Liver (tissue), 9 donors: ENCODE measurements around the gene ALDH16A1. TPM values are rescaled to one million over a fixed set of nuclear protein-coding genes. Genes with fewer than 3 reads are reported as not detected.

Experiments
- DNase-seq: peaks from one replicate; pipeline ENCODE4 v3.0.0-alpha.2; 2017; ENCODE audit warnings: low spot score
- H3K27ac ChIP-seq, 2 donors: one replicate each; pipeline ENCODE4 v1.7.0; 2013; ENCODE audit warnings: inconsistent platforms in 2 of 2, low read length in 2 of 2, control low read depth in 1 of 2, low read depth in 1 of 2, mild to moderate bottlenecking in 1 of 2
- H3K27me3 ChIP-seq, 4 donors: one replicate each; pipeline versions ENCODE4 v1.6.1 to v1.7.0; 2013; ENCODE audit warnings: low read length in 3 of 4, inconsistent platforms in 1 of 4, mild to moderate bottlenecking in 1 of 4, moderate library complexity in 1 of 4; ENCODE audit not compliant: control insufficient read depth in 4 of 4, insufficient read depth in 4 of 4
- H3K36me3 ChIP-seq, 4 donors: one replicate each; pipeline versions ENCODE4 v1.6.1 to v1.7.0; 2013; ENCODE audit warnings: low read length in 3 of 4, mild to moderate bottlenecking in 3 of 4, low read depth in 1 of 4, moderate library complexity in 1 of 4; ENCODE audit not compliant: control insufficient read depth in 4 of 4, insufficient read depth in 3 of 4
- H3K4me1 ChIP-seq, 4 donors: one replicate each; pipeline versions ENCODE4 v1.6.1 to v1.7.0; 2013; ENCODE audit warnings: low read length in 3 of 4, mild to moderate bottlenecking in 3 of 4, moderate library complexity in 1 of 4; ENCODE audit not compliant: control insufficient read depth in 4 of 4, insufficient read depth in 4 of 4
- H3K4me3 ChIP-seq, 3 donors: one replicate each; pipeline versions ENCODE4 v1.6.1 to v1.7.0; 2013; ENCODE audit warnings: low read length in 3 of 3, control low read depth in 1 of 3, low read depth in 1 of 3, mild to moderate bottlenecking in 1 of 3
- H3K9ac ChIP-seq, 2 donors: one replicate each; pipeline ENCODE4 v1.7.0; 2013; ENCODE audit warnings: low read length in 2 of 2, mild to moderate bottlenecking in 2 of 2, moderate library complexity in 2 of 2, control low read depth in 1 of 2, low read depth in 1 of 2
- H3K9me3 ChIP-seq, 4 donors: one replicate each; pipeline versions ENCODE4 v1.6.1 to v1.7.0; 2013; ENCODE audit warnings: low read length in 3 of 4; ENCODE audit not compliant: control insufficient read depth in 4 of 4
- EGR1 ChIP-seq, 2 donors: IDR thresholded peaks; 2 replicates each; pipeline ENCODE4 v1.6.1; 2016 to 2018; ENCODE audit warnings: antibody characterized with exemption in 2 of 2, low read depth in 2 of 2
- FOXA1 ChIP-seq: IDR thresholded peaks from 2 replicates; pipeline ENCODE4 v1.6.1; 2016; ENCODE audit warnings: antibody characterized with exemption
- FOXA2 ChIP-seq: IDR thresholded peaks from 2 replicates; pipeline ENCODE4 v1.6.1; 2016; ENCODE audit warnings: antibody characterized with exemption
- GABPA ChIP-seq, 2 donors: IDR thresholded peaks in 1 of 2; conservative IDR thresholded peaks in 1 of 2; 2 replicates each; pipeline ENCODE4 v1.6.1; 2016; ENCODE audit warnings: antibody characterized with exemption in 2 of 2, mild to moderate bottlenecking in 1 of 2, moderate library complexity in 1 of 2
- HNF4A ChIP-seq, 2 donors: conservative IDR thresholded peaks; 2 replicates each; pipeline ENCODE4 v1.6.1; 2016; ENCODE audit warnings: antibody characterized with exemption in 2 of 2, mild to moderate bottlenecking in 2 of 2
- HNF4G ChIP-seq: IDR thresholded peaks from 2 replicates; pipeline ENCODE4 v1.6.1; 2016; ENCODE audit warnings: antibody characterized with exemption
- JUND ChIP-seq, 2 donors: IDR thresholded peaks; 2 replicates each; pipeline ENCODE4 v1.6.1; 2016; ENCODE audit warnings: antibody characterized with exemption in 2 of 2
- NR2F2 ChIP-seq: IDR thresholded peaks from 2 replicates; pipeline ENCODE4 v1.6.1; 2016; ENCODE audit warnings: antibody characterized with exemption
- RAD21 ChIP-seq, 2 donors: IDR thresholded peaks; 2 replicates each; pipeline ENCODE4 v1.6.1; 2016; ENCODE audit warnings: antibody characterized with exemption in 2 of 2, mild to moderate bottlenecking in 2 of 2
- RXRA ChIP-seq, 2 donors: IDR thresholded peaks; 2 replicates each; pipeline ENCODE4 v1.6.1; 2017 to 2018; ENCODE audit warnings: antibody characterized with exemption in 2 of 2, mild to moderate bottlenecking in 1 of 2
- SP1 ChIP-seq: IDR thresholded peaks from 2 replicates; pipeline ENCODE4 v1.6.1; 2018; ENCODE audit warnings: antibody characterized with exemption, mild to moderate bottlenecking
- TAF1 ChIP-seq: conservative IDR thresholded peaks from 2 replicates; pipeline ENCODE4 v1.6.1; 2016; ENCODE audit warnings: antibody characterized with exemption, mild to moderate bottlenecking
- YY1 ChIP-seq: IDR thresholded peaks from 2 replicates; pipeline ENCODE4 v1.6.1; 2016; ENCODE audit warnings: antibody characterized with exemption, mild to moderate bottlenecking
- WGBS: extraction: QIAGEN DNeasy Blood & Tissue Kit; methylation state at CpG from one replicate; pipeline ENCODE4 v1.1.7; 2013; 5-methylcytosine and 5-hydroxymethylcytosine counted together
- polyA plus RNA-seq, 2 donors: library from polyadenylated mRNA; stranded (reverse) in 1 of 2; unstranded in 1 of 2; fragments of 200-250 nt in 1 of 2; fragments of >200 nt in 1 of 2; fragmentation: Nextera tagmentation in 1 of 2; extraction: Ambion mirVana in 1 of 2; gene quantifications; one replicate each; pipeline versions ENCODE4 v1.2.1 to v1.2.3, GENCODE V29; 2013 to 2015
- total RNA-seq, 2 donors: library from RNA; depleted of rRNA; stranded (reverse); fragments of >200 nt; gene quantifications; one replicate each; pipeline ENCODE4 v1.2.3, GENCODE V29; 2014
- TF ChIP-seq, protein P1 (sequence below): IDR thresholded peaks from 2 replicates; pipeline ENCODE4 v1.6.1; 2016; ENCODE audit warnings: antibody characterized with exemption
- TF ChIP-seq, protein P2 (sequence below): IDR thresholded peaks from 2 replicates; pipeline ENCODE4 v1.6.1; 2016; ENCODE audit warnings: antibody characterized with exemption
- TF ChIP-seq, protein P3 (sequence below): IDR thresholded peaks from 2 replicates; pipeline ENCODE4 v1.6.1; 2016; ENCODE audit warnings: antibody characterized with exemption
- TF ChIP-seq, protein P4 (sequence below): fragments of 150-350 bp; IDR thresholded peaks from 2 replicates; pipeline ENCODE4 v1.5.1; 2017; ENCODE audit warnings: improper control_type of control experiment, low read depth, low read length; ENCODE audit not compliant: missing input control
- TF ChIP-seq, protein P5 (sequence below): IDR thresholded peaks from 2 replicates; pipeline ENCODE4 v1.6.1; 2016; ENCODE audit warnings: antibody characterized with exemption, mild to moderate bottlenecking
- donor health status: healthy.
- donor health status: healthy.
- donor health status: healthy.
- donor health status: healthy.
- donor health status: healthy.

ALDH16A1 gene
- total and polyA plus RNA-seq, 4 donors, result 5.2 to 35.8 (median 21.5) TPM

DNA sequence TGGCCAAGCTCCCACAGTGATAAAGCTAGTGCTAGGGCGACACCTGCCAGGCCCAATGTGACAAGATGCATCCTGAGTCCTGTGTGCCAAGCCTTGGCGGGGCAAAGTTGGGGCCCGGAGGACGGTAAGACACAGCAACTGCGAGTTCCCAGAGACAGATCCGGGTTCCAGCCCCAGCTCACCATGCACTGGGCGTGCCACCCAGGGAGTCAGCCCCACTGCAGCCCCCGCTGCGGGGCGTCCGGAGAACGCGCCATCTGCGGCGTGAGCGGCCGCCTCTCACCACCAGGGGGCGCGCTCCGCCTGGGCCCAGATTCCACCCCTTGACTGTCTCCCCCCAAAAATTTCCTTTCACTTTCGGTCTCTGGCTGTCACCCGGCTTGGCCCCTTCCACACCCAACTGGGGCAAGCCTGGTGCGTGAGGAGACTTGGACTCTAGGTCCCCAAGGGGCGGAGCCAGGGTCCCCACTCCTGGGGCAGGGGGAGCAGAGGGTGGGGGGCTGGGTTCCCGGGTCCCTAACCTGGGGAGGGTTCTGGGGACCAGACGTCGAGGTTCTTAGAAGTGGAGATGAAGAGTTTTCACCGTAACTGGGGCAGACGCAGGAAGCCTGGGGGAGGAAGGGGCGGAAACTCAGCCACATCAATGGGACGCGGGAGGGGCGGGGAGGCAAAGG is 21.0 kb downstream of the ALDH16A1 start, which contains the start of gene FLT3LG:
TSS of gene FLT3LG (plus strand) at position 348 of the 674 bp plus-strand sequence. CDS start 425 bp downstream, outside the sequence.
- Histone ChIP-seq H3K36me3 (no peaks in the 10 kb centered on the region), H3K4me1 (peaks cover 0 to 11% (median 6%) of the 10 kb centered on the region in 4 donors), H3K4me3 (peak within 1 kb of the TSS; percentile 62 to 85 (median 78)), H3K9ac (peak within 1 kb of the TSS in 1 of 2 donors; percentile 83), H3K27ac (peak within 1 kb of the TSS; percentile 72 to 79), H3K27me3 (no peaks in the 10 kb centered on the region), H3K9me3 (no peaks in the 10 kb centered on the region)
- TF ChIP-seq FOXA1 (peak; percentile 24), JUND (IDR thresholded peaks at IDR 0.05) (no peak), GABPA (IDR thresholded peaks at IDR 0.05 in 1 of 2, conservative IDR thresholded peaks at IDR 0.05 in 1 of 2) (no peak), HNF4A (conservative IDR thresholded peaks at IDR 0.05) (peak in 1 of 2 donors; percentile 19), HNF4G (no peak), NR2F2 (no peak), SP1 (peak; percentile 42), TAF1 (no peak), RAD21 (IDR thresholded peaks at IDR 0.05) (peak; percentile 71 to 82), RXRA (IDR thresholded peaks at IDR 0.05) (peak in 1 of 2 donors; percentile 10), EGR1 (IDR thresholded peaks at IDR 0.05; ENCODE audit: low read depth in 2 of 2) (no peak), YY1 (peak; percentile 30), FOXA2 (no peak)
- TF ChIP-seq, protein P1, sequence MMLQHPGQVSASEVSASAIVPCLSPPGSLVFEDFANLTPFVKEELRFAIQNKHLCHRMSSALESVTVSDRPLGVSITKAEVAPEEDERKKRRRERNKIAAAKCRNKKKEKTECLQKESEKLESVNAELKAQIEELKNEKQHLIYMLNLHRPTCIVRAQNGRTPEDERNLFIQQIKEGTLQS, result no peak
- TF ChIP-seq, protein P2, sequence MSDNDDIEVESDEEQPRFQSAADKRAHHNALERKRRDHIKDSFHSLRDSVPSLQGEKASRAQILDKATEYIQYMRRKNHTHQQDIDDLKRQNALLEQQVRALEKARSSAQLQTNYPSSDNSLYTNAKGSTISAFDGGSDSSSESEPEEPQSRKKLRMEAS, result no peak
- TF ChIP-seq, protein P3, sequence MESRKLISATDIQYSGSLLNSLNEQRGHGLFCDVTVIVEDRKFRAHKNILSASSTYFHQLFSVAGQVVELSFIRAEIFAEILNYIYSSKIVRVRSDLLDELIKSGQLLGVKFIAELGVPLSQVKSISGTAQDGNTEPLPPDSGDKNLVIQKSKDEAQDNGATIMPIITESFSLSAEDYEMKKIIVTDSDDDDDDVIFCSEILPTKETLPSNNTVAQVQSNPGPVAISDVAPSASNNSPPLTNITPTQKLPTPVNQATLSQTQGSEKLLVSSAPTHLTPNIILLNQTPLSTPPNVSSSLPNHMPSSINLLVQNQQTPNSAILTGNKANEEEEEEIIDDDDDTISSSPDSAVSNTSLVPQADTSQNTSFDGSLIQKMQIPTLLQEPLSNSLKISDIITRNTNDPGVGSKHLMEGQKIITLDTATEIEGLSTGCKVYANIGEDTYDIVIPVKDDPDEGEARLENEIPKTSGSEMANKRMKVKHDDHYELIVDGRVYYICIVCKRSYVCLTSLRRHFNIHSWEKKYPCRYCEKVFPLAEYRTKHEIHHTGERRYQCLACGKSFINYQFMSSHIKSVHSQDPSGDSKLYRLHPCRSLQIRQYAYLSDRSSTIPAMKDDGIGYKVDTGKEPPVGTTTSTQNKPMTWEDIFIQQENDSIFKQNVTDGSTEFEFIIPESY, result no peak
- TF ChIP-seq, protein P4, sequence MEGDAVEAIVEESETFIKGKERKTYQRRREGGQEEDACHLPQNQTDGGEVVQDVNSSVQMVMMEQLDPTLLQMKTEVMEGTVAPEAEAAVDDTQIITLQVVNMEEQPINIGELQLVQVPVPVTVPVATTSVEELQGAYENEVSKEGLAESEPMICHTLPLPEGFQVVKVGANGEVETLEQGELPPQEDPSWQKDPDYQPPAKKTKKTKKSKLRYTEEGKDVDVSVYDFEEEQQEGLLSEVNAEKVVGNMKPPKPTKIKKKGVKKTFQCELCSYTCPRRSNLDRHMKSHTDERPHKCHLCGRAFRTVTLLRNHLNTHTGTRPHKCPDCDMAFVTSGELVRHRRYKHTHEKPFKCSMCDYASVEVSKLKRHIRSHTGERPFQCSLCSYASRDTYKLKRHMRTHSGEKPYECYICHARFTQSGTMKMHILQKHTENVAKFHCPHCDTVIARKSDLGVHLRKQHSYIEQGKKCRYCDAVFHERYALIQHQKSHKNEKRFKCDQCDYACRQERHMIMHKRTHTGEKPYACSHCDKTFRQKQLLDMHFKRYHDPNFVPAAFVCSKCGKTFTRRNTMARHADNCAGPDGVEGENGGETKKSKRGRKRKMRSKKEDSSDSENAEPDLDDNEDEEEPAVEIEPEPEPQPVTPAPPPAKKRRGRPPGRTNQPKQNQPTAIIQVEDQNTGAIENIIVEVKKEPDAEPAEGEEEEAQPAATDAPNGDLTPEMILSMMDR, result peak; percentile 92
- TF ChIP-seq, protein P5, sequence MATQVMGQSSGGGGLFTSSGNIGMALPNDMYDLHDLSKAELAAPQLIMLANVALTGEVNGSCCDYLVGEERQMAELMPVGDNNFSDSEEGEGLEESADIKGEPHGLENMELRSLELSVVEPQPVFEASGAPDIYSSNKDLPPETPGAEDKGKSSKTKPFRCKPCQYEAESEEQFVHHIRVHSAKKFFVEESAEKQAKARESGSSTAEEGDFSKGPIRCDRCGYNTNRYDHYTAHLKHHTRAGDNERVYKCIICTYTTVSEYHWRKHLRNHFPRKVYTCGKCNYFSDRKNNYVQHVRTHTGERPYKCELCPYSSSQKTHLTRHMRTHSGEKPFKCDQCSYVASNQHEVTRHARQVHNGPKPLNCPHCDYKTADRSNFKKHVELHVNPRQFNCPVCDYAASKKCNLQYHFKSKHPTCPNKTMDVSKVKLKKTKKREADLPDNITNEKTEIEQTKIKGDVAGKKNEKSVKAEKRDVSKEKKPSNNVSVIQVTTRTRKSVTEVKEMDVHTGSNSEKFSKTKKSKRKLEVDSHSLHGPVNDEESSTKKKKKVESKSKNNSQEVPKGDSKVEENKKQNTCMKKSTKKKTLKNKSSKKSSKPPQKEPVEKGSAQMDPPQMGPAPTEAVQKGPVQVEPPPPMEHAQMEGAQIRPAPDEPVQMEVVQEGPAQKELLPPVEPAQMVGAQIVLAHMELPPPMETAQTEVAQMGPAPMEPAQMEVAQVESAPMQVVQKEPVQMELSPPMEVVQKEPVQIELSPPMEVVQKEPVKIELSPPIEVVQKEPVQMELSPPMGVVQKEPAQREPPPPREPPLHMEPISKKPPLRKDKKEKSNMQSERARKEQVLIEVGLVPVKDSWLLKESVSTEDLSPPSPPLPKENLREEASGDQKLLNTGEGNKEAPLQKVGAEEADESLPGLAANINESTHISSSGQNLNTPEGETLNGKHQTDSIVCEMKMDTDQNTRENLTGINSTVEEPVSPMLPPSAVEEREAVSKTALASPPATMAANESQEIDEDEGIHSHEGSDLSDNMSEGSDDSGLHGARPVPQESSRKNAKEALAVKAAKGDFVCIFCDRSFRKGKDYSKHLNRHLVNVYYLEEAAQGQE, result peak; percentile 27
- WGBS, result 1% methylated on average over 33 of the region's 33 CpGs
- peak; percentile 83 for DNase-seq
